GM12874 (cell line): ENCODE data around the gene CDC42BPG.

Experiments
- TF ChIP-seq, protein P1 (sequence below): IDR thresholded peaks from 2 replicates; pipeline ENCODE4 v1.5.1; 2011; ENCODE audit warnings: low read depth, mild to moderate bottlenecking, control low read depth, low read length, moderate library complexity; ENCODE audit not compliant: insufficient read depth

Gene CDC42BPG

DNA sequence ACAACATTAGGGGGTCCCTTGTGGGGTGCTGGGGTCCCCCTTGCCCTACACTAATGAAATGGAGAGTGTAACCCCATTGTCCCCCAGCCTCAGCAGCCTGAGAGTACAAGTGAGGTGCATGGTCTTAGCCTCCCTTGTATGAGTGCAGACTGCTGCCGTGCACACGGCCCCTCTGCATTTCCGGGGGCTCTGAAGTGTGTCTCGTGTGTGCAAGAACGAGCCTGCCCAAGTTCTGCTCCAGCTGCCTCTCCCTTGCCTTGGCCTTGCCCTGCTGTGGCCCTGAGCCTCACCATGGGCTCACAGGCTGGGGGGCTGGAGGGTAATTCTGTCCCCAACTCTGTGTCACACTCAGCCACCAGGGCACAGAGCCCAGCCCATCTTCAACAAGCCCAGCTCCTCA, 39.1 kb upstream of the CDC42BPG start:
- TF ChIP-seq, protein P1, sequence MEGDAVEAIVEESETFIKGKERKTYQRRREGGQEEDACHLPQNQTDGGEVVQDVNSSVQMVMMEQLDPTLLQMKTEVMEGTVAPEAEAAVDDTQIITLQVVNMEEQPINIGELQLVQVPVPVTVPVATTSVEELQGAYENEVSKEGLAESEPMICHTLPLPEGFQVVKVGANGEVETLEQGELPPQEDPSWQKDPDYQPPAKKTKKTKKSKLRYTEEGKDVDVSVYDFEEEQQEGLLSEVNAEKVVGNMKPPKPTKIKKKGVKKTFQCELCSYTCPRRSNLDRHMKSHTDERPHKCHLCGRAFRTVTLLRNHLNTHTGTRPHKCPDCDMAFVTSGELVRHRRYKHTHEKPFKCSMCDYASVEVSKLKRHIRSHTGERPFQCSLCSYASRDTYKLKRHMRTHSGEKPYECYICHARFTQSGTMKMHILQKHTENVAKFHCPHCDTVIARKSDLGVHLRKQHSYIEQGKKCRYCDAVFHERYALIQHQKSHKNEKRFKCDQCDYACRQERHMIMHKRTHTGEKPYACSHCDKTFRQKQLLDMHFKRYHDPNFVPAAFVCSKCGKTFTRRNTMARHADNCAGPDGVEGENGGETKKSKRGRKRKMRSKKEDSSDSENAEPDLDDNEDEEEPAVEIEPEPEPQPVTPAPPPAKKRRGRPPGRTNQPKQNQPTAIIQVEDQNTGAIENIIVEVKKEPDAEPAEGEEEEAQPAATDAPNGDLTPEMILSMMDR = no peak

DNA sequence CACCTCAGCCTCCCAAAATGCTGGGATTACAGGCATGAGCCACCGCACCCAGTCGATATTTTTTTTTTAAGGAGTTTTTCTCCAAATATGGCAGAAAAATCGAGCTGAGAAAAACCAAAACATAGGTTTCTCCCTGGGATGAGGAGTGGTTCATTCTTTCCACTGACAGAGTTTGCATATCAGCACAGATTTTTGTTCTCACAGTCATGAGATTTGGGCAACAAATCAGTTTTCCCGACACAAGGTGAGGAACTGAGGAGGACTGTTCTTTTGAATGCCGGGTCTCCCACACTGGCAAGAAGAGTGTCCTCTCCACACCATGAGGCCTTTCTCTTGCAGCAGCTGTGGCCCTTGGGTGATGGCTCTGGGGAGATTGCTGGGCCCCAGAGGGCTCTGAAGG, 37.8 kb upstream of the CDC42BPG start:
- TF ChIP-seq, protein P1 = no peak

DNA sequence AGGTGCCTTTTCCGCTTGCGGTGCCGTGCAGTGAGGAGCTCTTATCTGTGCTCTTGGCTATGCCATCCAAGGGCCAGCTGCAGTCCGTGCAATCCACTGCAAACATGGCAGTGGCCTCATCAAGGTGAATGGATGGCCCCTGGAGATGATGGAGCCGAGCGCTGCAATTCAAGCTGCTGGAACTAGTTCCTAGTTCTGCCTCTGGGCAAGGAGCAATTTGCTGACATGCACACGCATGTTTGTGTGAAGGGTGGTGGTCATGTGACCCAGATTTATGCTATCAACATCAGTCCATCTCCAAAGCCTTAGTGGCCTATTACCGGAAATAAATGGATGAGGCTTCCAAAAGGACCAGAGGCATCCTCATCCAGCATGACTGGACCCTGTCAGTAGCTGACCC, 37.0 kb upstream of the CDC42BPG start:
- TF ChIP-seq, protein P1 = no peak

DNA sequence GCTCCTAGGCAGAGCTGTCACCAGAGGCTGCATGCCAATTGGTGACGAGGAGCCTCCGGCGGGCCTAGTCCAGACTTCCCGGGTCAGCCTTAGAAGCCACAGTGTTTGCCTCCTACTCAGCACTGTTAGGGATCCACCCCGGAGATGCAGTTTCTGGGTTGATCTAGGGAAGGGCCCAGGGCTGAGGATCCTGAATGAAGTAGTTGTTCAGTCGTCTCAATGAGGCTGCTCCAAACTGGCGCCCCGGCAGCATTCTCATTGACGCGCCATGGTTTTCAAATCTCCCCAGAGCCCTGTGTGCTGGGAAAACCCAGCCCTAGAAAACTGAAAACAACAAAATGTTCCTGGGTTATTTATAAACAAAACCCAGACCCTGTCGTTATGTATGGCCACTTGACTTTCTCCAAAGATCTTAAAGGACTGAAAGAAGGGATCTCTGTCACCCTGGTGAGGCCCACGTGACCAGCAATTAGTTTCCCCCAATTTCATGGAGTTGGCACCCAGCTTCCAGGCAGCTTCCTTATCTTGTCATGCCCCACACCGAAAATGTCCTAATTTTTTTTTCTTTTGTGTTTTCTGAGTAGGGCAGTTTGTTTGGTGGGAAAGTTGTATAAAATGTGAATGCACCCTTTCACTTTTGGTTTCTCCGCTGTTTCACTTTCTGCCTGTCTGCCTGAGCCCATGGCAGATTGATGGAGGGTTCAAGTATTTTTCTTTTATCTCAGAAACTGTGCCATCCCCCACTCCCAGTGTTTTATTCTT, 36.0 kb upstream of the CDC42BPG start:
- TF ChIP-seq, protein P1 = no peak

DNA sequence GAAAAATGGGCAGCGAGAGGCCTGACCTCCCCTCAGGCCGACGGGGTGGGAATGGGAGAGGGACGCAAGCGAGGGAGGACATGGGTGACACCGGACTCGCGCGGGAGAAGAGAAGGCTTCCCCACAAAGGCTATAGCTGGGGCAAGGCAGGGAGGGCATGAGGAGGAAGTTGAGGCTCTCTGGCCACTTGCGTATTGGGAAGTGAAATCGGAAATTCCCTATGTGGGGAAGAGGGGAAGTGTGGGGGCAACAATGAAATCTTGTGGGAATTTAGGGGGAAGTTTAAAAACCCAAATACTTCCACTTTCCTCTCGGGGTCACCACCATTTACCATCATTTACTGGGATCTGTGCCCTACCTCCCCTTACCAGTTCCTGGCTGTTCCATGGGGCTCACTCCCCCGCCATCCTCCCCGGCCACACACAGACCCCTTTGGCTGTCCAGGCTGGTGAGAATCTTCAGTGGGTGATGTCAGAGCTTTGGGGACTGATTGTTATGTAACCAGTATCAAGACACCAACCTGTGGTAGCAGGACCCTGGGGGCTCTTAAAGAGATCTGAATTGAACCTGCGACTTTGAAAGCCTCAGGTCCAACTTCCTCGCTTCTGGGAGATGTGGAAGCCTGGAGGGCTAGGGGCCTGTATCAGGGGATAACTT, 34.9 kb upstream of the CDC42BPG start:
- TF ChIP-seq, protein P1 = no peak

DNA sequence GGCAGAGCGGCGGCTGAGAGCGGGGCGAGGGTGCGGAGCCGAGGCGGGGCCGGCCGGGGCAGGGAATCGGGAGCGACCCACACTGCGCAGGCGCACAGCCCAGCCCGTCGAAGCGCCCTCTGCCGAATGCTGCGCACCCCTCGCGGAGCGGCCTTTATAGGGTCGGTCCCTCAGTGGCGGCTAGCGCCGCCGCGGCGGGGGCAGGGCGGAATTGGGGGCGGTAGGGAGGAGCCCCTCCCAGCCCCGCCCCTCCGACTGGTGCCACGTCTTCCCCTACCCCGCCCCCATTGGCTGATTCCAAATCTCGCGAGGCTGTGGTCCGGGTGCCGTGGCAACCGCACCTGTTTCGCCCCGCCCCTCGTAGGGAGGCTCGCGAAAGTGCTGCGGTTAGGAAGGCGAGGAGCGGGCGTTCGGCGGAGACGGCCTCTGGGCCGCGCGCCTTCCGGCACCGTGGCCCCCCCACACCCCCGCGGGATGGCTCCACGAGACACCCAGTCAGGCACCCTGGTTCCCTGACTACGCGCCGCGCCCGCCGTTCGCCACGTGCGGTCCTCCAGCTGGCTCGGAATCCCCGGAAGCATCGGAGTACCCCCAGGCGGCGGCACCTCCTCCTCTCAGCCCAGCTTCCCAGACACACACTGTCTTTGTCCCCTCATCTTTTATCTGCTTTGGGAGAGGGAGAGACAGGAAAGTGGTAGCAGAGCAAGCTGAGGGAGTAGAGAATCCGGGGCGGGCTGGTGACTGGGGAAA, 34.2 kb upstream of the CDC42BPG start, which contains the start of gene EHD1:
EHD1 (minus strand) TSS at position 128 of the 750 bp plus-strand sequence. CDS start 157 bp downstream, outside the sequence.
- TF ChIP-seq, protein P1 = peak; percentile 71; the same call in 1 of the 2 replicates

DNA sequence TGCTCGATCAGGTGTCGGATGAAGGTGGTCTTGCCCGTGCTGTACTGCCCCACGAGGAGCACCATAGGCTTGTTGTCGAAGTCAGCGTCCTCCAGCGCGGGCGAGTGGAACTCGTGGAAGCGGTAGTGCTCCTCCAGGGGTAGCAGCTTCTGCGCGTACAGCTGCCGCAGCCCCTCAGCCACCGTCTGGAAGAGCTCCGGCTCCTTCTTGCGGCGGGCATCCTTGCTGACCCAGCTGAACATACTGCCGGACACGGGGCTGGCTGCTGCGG, 33.7 kb upstream of the CDC42BPG start:
- TF ChIP-seq, protein P1 = no peak
